Measurements from ENCODE around the gene AGO4. TPM values are rescaled to one million over a fixed set of nuclear protein-coding genes. Genes with fewer than 3 reads are reported as not detected.

The AGO4 gene
- polyA plus RNA-seq, 1 donor = 19.9 TPM

DNA sequence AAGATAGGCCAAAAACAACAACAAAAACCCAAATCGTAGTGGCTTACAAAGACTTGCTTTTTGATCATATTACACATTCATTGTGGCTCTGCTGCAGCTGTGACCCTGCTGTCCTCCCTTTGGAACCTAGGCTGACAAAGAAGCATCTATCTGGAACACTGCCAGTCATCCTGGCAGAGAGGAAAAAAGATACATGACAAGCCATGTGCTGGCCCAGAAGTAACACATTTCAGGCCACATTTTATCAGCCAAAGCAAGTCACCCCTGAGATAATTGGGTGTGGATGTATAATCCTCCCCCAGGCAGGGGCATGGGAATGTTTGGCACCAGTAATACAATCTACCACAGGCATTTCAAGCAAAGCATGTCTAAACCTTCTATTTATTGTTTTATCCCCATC is 38.0 kb downstream of the AGO4 start:
- Histone ChIP-seq H3K4me3 (ENCODE audit: low read length) (no peak overlapping the region), H3K9me3 (ENCODE audit: control insufficient read depth, low read depth, low read length) (no peaks in the 10 kb centered on the region), H3K4me1 (ENCODE audit: control insufficient read depth, insufficient read depth, low read length) (peaks cover 2% of the 10 kb centered on the region), H3K27me3 (ENCODE audit: control insufficient read depth, insufficient read depth, low read length) (no peaks in the 10 kb centered on the region), H3K27ac (ENCODE audit: low read length) (no peak overlapping the region), H3K36me3 (ENCODE audit: control insufficient read depth, insufficient read depth, low read length) (peaks cover 36% of the 10 kb centered on the region)
- DNase-seq = no peak
- WGBS (ENCODE audit: insufficient coverage, low lambda C conversion rate) = no CpG with 5 or more reads among the region's 1 CpG

DNA sequence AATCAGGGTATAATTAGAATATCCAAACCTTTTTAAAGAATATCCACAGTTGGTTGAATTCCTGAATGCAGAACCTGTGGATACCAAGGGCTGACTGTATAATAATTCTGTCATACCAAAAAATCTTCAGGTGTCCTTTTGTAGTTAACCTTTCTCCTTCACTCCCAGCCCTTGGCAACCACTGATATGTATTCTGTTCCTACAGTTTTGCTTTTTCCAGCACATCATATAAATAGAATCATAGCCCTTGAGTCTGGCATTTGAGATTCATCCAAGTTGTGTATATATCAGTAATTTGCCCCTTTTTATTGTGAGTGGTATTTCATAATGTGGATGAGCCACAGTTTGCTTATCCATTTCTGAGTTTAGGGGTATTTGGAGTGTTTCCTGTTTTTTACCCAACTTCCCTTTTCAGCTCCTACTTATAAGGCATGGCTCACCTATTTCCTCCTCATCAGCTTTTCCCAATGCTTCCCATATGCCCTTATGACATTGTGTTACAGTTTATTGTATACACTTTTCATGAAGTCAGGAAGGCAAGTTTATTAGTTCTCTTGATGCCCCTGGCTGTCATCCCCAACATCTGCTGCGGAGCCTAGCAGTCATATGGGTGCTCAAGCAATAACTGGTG is 40.2 kb downstream of the AGO4 start:
- Histone ChIP-seq H3K4me3 (ENCODE audit: low read length) (no peak overlapping the region), H3K27me3 (ENCODE audit: control insufficient read depth, insufficient read depth, low read length) (no peaks in the 10 kb centered on the region), H3K36me3 (ENCODE audit: control insufficient read depth, insufficient read depth, low read length) (peaks cover 27% of the 10 kb centered on the region), H3K27ac (ENCODE audit: low read length) (no peak overlapping the region), H3K9me3 (ENCODE audit: control insufficient read depth, low read depth, low read length) (no peaks in the 10 kb centered on the region), H3K4me1 (ENCODE audit: control insufficient read depth, insufficient read depth, low read length) (peaks cover 2% of the 10 kb centered on the region)
- no peak for DNase-seq
- 100% methylated on average over 1 of the region's 1 CpG for WGBS (ENCODE audit: insufficient coverage, low lambda C conversion rate)

DNA sequence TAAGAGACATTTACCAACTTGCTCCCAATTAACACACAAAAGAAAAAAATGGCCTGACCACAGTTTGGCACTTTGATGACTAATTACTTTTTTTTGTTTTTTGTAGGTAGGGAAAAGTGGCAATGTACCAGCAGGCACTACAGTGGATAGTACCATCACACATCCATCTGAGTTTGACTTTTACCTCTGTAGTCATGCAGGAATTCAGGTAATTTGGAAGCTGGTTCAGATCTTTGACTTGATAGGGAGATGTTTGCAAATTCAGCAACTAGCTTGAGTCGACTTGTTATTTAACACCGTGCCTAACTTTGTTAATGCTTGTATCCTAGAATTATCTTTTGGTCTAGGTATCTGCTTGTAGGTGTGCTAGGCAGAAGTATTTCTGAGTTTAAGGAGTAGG is 42.2 kb downstream of the AGO4 start:
- no peak overlapping the region for H3K4me3 ChIP-seq (ENCODE audit: low read length)
- H3K9me3 ChIP-seq (ENCODE audit: control insufficient read depth, low read depth, low read length) = no peaks in the 10 kb centered on the region
- peaks cover 2% of the 10 kb centered on the region for H3K4me1 ChIP-seq (ENCODE audit: control insufficient read depth, insufficient read depth, low read length)
- H3K27ac ChIP-seq (ENCODE audit: low read length) = no peak overlapping the region
- H3K36me3 ChIP-seq (ENCODE audit: control insufficient read depth, insufficient read depth, low read length) = peaks cover 35% of the 10 kb centered on the region
- no peak for DNase-seq
- no CpG with 5 or more reads among the region's 2 CpGs for whole genome bisulfite sequencing (ENCODE audit: insufficient coverage, low lambda C conversion rate)
- no peaks in the 10 kb centered on the region for H3K27me3 ChIP-seq (ENCODE audit: control insufficient read depth, insufficient read depth, low read length)

GRCh38 chr1:35850716-35851115 is 42.9 kb downstream of the AGO4 start:
- Histone ChIP-seq H3K27ac (ENCODE audit: low read length) (no peak overlapping the region), H3K4me3 (ENCODE audit: low read length) (no peak overlapping the region), H3K36me3 (ENCODE audit: control insufficient read depth, insufficient read depth, low read length) (peaks cover 37% of the 10 kb centered on the region), H3K27me3 (ENCODE audit: control insufficient read depth, insufficient read depth, low read length) (no peaks in the 10 kb centered on the region), H3K4me1 (ENCODE audit: control insufficient read depth, insufficient read depth, low read length) (peaks cover 2% of the 10 kb centered on the region), H3K9me3 (ENCODE audit: control insufficient read depth, low read depth, low read length) (no peaks in the 10 kb centered on the region)
- WGBS (ENCODE audit: insufficient coverage, low lambda C conversion rate) = no CpG with 5 or more reads among the region's 5 CpGs
- no peak for DNase-seq

DNA sequence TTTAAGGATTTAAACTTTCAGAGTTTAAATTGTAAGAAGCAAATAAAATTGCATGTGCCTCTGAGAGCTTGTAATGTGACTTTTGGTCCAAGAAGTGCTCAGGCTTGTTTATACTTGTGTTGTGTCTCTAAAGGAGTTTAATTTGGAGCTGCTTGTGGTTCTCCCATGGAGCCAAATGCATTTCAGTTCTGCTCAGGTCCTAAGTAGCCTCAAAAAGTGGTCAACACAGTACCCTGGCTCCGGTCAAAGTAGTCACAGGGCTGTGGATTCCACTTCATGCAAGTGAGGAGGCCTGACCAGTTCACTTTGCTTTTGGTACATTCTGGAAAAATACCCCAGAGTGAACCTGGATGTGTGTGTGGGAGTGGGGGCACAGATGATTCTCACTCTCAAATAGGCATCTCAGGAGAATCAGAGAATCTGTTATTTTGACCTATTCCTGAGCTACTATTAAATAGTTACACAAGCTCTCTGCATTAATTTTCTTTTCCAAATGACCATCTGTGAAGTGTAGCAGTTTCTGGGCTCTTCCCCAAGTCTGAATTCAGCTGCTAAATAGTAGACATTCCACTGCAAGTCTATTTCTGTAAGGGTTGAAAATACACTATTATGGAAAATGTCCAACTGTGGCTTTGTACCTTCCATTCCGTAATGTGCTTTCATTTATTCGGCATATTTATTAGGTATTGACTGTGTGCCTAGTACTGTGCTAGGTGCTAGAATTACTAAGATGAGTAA is 43.5 kb downstream of the AGO4 start:
- H3K4me3 ChIP-seq (ENCODE audit: low read length) = no peak overlapping the region
- H3K27ac ChIP-seq (ENCODE audit: low read length) = no peak overlapping the region
- peaks cover 2% of the 10 kb centered on the region for H3K4me1 ChIP-seq (ENCODE audit: control insufficient read depth, insufficient read depth, low read length)
- 80% methylated on average over 2 of the region's 3 CpGs for WGBS (ENCODE audit: insufficient coverage, low lambda C conversion rate)
- no peaks in the 10 kb centered on the region for H3K27me3 ChIP-seq (ENCODE audit: control insufficient read depth, insufficient read depth, low read length)
- no peaks in the 10 kb centered on the region for H3K9me3 ChIP-seq (ENCODE audit: control insufficient read depth, low read depth, low read length)
- peak; percentile 24 to 31 for DNase-seq
- H3K36me3 ChIP-seq (ENCODE audit: control insufficient read depth, insufficient read depth, low read length) = peaks cover 38% of the 10 kb centered on the region

GRCh38 chr1:35852241-35852640 is 44.4 kb downstream of the AGO4 start:
- H3K27me3 ChIP-seq (ENCODE audit: control insufficient read depth, insufficient read depth, low read length) = no peaks in the 10 kb centered on the region
- no peaks in the 10 kb centered on the region for H3K9me3 ChIP-seq (ENCODE audit: control insufficient read depth, low read depth, low read length)
- peak; percentile 28 to 71 for DNase-seq
- no peak overlapping the region for H3K27ac ChIP-seq (ENCODE audit: low read length)
- H3K4me1 ChIP-seq (ENCODE audit: control insufficient read depth, insufficient read depth, low read length) = peaks cover 4% of the 10 kb centered on the region
- no peak overlapping the region for H3K4me3 ChIP-seq (ENCODE audit: low read length)
- H3K36me3 ChIP-seq (ENCODE audit: control insufficient read depth, insufficient read depth, low read length) = peaks cover 34% of the 10 kb centered on the region
- WGBS (ENCODE audit: insufficient coverage, low lambda C conversion rate) = no CpG with 5 or more reads among the region's 2 CpGs

DNA sequence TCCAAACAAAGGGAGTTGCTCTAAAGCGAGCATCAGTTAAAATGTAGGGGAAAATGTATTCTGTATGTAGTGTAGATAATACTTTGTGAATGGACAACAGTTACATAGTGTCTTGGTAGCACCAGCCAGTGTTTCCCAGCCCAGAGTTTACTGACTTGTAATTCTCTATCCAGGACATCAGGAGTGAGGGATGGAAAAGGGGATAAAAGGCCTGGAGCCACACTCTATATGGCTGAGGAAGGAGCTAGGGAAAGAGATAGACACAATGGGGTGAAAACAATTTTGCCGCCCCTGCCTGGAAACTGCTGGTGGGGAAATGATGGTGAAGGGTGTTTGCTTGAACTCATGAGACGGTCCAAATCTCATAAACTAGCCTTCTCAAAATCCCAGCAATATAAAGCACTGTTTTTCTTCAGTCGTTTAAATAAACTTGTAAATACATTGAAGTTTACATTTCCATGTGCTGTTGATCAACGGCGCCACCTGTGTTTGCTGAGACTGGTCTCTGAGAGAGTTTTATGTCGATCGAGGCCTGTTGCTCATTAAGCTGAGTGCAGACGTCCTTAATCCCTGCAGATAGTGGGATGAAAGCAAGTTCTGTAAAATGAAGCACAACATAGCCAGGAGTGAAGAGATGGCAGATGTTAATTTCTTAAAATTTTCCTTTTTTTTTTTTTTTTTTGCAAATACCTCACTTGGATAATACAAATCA is 47.3 kb downstream of the AGO4 start:
- H3K4me1 ChIP-seq (ENCODE audit: control insufficient read depth, insufficient read depth, low read length) = peaks cover 2% of the 10 kb centered on the region
- H3K27ac ChIP-seq (ENCODE audit: low read length) = no peak overlapping the region
- WGBS (ENCODE audit: insufficient coverage, low lambda C conversion rate) = 80% methylated on average over 1 of the region's 9 CpGs
- no peaks in the 10 kb centered on the region for H3K9me3 ChIP-seq (ENCODE audit: control insufficient read depth, low read depth, low read length)
- H3K36me3 ChIP-seq (ENCODE audit: control insufficient read depth, insufficient read depth, low read length) = peaks cover 32% of the 10 kb centered on the region
- no peak overlapping the region for H3K4me3 ChIP-seq (ENCODE audit: low read length)
- H3K27me3 ChIP-seq (ENCODE audit: control insufficient read depth, insufficient read depth, low read length) = no peaks in the 10 kb centered on the region
- peak in 1 of 2 donors; percentile 8 for DNase-seq

DNA sequence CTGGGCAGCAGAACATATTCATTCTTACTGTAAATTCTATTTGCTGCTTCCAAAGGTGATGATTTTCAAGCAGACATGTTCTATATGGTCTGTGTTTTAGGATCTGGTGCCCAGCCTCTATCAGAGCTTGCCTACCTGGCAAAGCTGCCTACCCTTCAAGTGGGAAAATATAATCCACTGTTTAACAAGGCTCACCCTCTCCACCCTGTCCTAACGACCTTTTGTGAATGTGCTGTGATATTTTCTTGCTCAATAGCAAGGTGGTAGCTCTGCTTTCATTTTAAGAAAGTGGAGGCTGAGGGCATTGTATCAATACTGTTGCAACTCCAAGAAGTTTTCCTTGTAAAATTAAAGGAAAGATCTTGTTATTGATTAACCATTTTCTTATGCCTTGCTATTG is 49.1 kb downstream of the AGO4 start:
- Histone ChIP-seq H3K27ac (ENCODE audit: low read length) (no peak overlapping the region), H3K9me3 (ENCODE audit: control insufficient read depth, low read depth, low read length) (no peaks in the 10 kb centered on the region), H3K27me3 (ENCODE audit: control insufficient read depth, insufficient read depth, low read length) (no peaks in the 10 kb centered on the region), H3K4me1 (ENCODE audit: control insufficient read depth, insufficient read depth, low read length) (peaks cover 2% of the 10 kb centered on the region), H3K4me3 (ENCODE audit: low read length) (no peak overlapping the region), H3K36me3 (ENCODE audit: control insufficient read depth, insufficient read depth, low read length) (peaks cover 24% of the 10 kb centered on the region)
- DNase-seq = peak in 1 of 2 donors; percentile 35
- 25% methylated on average over 1 of the region's 1 CpG for WGBS (ENCODE audit: insufficient coverage, low lambda C conversion rate)

GRCh38 chr1:35857830-35858229 is 50.0 kb downstream of the AGO4 start:
- Histone ChIP-seq H3K36me3 (ENCODE audit: control insufficient read depth, insufficient read depth, low read length) (peaks cover 24% of the 10 kb centered on the region), H3K27me3 (ENCODE audit: control insufficient read depth, insufficient read depth, low read length) (no peaks in the 10 kb centered on the region), H3K4me3 (ENCODE audit: low read length) (no peak overlapping the region), H3K27ac (ENCODE audit: low read length) (no peak overlapping the region), H3K9me3 (ENCODE audit: control insufficient read depth, low read depth, low read length) (no peaks in the 10 kb centered on the region), H3K4me1 (ENCODE audit: control insufficient read depth, insufficient read depth, low read length) (peaks cover 2% of the 10 kb centered on the region)
- DNase-seq = peak in 1 of 2 donors; percentile 38

DNA sequence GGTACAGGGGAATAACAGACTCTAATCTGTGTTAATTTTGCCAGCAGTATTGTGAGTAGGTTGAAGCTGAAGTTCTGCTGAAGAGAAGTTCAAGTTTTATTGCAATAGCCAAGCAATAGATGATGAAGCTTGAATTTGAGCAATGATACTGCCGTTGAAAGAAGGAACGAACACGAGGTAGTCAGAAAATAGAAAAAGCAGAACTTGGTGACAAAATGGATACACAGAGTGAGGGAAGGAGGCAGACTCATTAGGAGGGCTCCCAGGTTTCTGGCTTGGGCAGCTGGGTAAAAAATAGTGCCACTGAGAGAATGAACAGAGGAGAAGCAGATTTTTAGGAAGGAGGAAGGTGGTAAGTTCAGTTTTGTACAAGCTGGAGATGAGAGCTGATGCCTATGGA is 52.9 kb downstream of the AGO4 start:
- Histone ChIP-seq H3K9me3 (ENCODE audit: control insufficient read depth, low read depth, low read length) (no peaks in the 10 kb centered on the region), H3K36me3 (ENCODE audit: control insufficient read depth, insufficient read depth, low read length) (peaks cover 4% of the 10 kb centered on the region), H3K27me3 (ENCODE audit: control insufficient read depth, insufficient read depth, low read length) (no peaks in the 10 kb centered on the region), H3K27ac (ENCODE audit: low read length) (no peak overlapping the region), H3K4me1 (ENCODE audit: control insufficient read depth, insufficient read depth, low read length) (peaks cover 2% of the 10 kb centered on the region), H3K4me3 (ENCODE audit: low read length) (no peak overlapping the region)
- WGBS (ENCODE audit: insufficient coverage, low lambda C conversion rate) = 80% methylated on average over 3 of the region's 3 CpGs
- no peak for DNase-seq

All from large intestine (tissue), 3 donors.